Smooth muscle cell (in vitro differentiated cells): ENCODE results near the gene OR2A25. TPM values are rescaled to one million over a fixed set of nuclear protein-coding genes. Genes with fewer than 3 reads are reported as not detected.

Experiments
- DNase-seq: peaks from one replicate; lab custom pipeline; 2025; ENCODE audit not compliant: unreplicated experiment; lab: John Stamatoyannopoulos, UW
- H2AFZ ChIP-seq: fragments of 200-600 bp; sonication (generic); 2 replicates; pipeline ENCODE4 v1.6.0; 2016; ENCODE audit warnings: antibody characterized with exemption, low read depth, mild to moderate bottlenecking
- H3F3A ChIP-seq: fragments of 200-600 bp; sonication (generic); 2 replicates; pipeline ENCODE4 v1.6.0; 2017; ENCODE audit warnings: antibody characterized with exemption, low read depth
- H3K27ac ChIP-seq: fragments of 200-600 bp; sonication (generic); 2 replicates; pipeline ENCODE4 v1.5.1; 2016; ENCODE audit warnings: low read depth, mild to moderate bottlenecking
- H3K27me3 ChIP-seq: fragments of 200-600 bp; sonication (generic); 2 replicates; pipeline ENCODE4 v1.6.1; 2016; ENCODE audit warnings: low read depth, mild to moderate bottlenecking
- H3K36me3 ChIP-seq: fragments of 200-600 bp; sonication (generic); 2 replicates; pipeline ENCODE4 v1.5.1; 2016; ENCODE audit warnings: low read depth
- H3K4me1 ChIP-seq: fragments of 200-600 bp; sonication (generic); 2 replicates; pipeline ENCODE4 v1.5.1; 2016; ENCODE audit warnings: low read depth
- H3K4me2 ChIP-seq: fragments of 200-600 bp; sonication (generic); 2 replicates; pipeline ENCODE4 v1.6.0; 2016; ENCODE audit warnings: mild to moderate bottlenecking
- H3K4me3 ChIP-seq: fragments of 200-600 bp; sonication (generic); 2 replicates; pipeline ENCODE4 v1.5.1; 2016; ENCODE audit warnings: mild to moderate bottlenecking
- H3K79me2 ChIP-seq: fragments of 200-600 bp; sonication (generic); 2 replicates; pipeline ENCODE4 v1.6.0; 2016; ENCODE audit warnings: low read depth, mild to moderate bottlenecking
- H3K9ac ChIP-seq: fragments of 200-600 bp; sonication (generic); 2 replicates; pipeline ENCODE4 v1.6.0; 2016; ENCODE audit warnings: low read depth
- H3K9me3 ChIP-seq: fragments of 200-600 bp; sonication (generic); replicated peaks from 2 replicates; pipeline ENCODE4 v1.5.1; 2016; ENCODE audit warnings: low read depth
- H4K20me1 ChIP-seq: fragments of 200-600 bp; sonication (generic); 2 replicates; pipeline ENCODE4 v1.6.0; 2016; ENCODE audit warnings: low read depth
- WGBS: methylation state at CpG from one replicate; pipeline ENCODE4 v1.1.7; 2016; ENCODE audit warnings: low lambda C conversion rate; 5-methylcytosine and 5-hydroxymethylcytosine counted together
- polyA plus RNA-seq: library from polyadenylated mRNA; unstranded; fragments of >200 nt; fragmentation: Nextera tagmentation; extraction: Ambion mirVana; gene quantifications from 2 replicates; pipeline ENCODE4 v1.2.1, GENCODE V29; 2016
- total RNA-seq: library from RNA; depleted of rRNA; stranded (reverse); fragments of >200 nt; gene quantifications from 2 replicates; pipeline ENCODE4 v1.2.3, GENCODE V29; 2014
- TF ChIP-seq, protein P1 (sequence below): fragments of 200-600 bp; sonication (generic); IDR thresholded peaks from 2 replicates; pipeline ENCODE4 v1.5.1; 2017; ENCODE audit warnings: borderline replicate concordance, mild to moderate bottlenecking, antibody characterized with exemption; ENCODE audit not compliant: insufficient read depth, poor library complexity, severe bottlenecking

Gene OR2A25
- total and polyA plus RNA-seq, 2 experiments from 2014 or later: not detected

DNA sequence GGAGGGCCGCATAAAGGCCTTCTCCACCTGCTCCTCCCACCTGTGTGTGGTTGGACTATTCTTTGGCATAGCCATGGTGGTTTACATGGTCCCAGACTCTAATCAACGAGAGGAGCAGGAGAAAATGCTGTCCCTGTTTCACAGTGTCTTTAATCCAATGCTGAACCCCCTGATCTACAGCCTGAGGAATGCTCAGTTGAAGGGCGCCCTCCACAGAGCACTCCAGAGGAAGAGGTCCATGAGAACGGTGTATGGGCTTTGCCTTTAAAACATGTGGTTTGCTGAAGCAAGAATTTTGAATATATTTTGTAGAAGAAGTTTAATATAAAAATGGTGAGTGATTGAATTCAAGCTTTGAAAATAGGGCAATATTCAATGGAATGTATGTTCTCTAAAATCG is 40.7 kb downstream of the OR2A25 start:
- no peak overlapping the region for H3K4me3 ChIP-seq
- H3K27me3 ChIP-seq: peaks cover 5% of the 10 kb centered on the region
- no peak overlapping the region for H3K4me2 ChIP-seq
- 89% methylated on average over 5 of the region's 5 CpGs for WGBS
- no peak overlapping the region for H3K9ac ChIP-seq
- no peak overlapping the region for H3K27ac ChIP-seq
- no peaks in the 10 kb centered on the region for H3K36me3 ChIP-seq
- no peaks in the 10 kb centered on the region for H3F3A ChIP-seq
- H3K79me2 ChIP-seq: no peaks in the 10 kb centered on the region
- DNase-seq: no peak
- H3K9me3 ChIP-seq: no peaks in the 10 kb centered on the region
- H3K4me1 ChIP-seq: no peaks in the 10 kb centered on the region
- no peak overlapping the region for H2AFZ ChIP-seq
- TF ChIP-seq, protein P1, sequence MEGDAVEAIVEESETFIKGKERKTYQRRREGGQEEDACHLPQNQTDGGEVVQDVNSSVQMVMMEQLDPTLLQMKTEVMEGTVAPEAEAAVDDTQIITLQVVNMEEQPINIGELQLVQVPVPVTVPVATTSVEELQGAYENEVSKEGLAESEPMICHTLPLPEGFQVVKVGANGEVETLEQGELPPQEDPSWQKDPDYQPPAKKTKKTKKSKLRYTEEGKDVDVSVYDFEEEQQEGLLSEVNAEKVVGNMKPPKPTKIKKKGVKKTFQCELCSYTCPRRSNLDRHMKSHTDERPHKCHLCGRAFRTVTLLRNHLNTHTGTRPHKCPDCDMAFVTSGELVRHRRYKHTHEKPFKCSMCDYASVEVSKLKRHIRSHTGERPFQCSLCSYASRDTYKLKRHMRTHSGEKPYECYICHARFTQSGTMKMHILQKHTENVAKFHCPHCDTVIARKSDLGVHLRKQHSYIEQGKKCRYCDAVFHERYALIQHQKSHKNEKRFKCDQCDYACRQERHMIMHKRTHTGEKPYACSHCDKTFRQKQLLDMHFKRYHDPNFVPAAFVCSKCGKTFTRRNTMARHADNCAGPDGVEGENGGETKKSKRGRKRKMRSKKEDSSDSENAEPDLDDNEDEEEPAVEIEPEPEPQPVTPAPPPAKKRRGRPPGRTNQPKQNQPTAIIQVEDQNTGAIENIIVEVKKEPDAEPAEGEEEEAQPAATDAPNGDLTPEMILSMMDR: no peak
- H4K20me1 ChIP-seq: no peaks in the 10 kb centered on the region

DNA sequence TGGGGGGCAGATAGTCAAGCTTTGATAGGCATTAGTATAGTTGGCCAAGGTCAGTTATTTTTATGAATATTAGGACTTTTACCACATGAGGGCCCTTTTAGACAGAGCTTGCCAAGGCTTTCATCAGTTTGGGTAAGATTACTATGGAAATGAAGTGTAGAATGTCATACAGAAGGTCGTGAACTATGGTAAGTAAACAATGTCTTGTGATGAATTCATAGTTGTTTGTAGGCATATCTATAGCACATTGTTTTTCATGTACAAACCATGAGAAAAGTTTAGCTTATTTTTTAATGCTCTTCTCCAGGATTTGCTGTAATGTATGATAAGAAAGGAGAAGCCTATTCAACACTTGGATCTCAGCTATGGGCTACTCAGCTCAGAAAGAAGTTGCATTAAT is 44.0 kb downstream of the OR2A25 start:
- no peak for DNase-seq
- no peaks in the 10 kb centered on the region for H3K36me3 ChIP-seq
- H4K20me1 ChIP-seq: no peaks in the 10 kb centered on the region
- H3K27me3 ChIP-seq: peaks cover 7% of the 10 kb centered on the region
- H3K27ac ChIP-seq: no peak overlapping the region
- H3K9ac ChIP-seq: no peak overlapping the region
- no peaks in the 10 kb centered on the region for H3F3A ChIP-seq
- no peaks in the 10 kb centered on the region for H3K4me1 ChIP-seq
- H3K79me2 ChIP-seq: no peaks in the 10 kb centered on the region
- H3K4me2 ChIP-seq: no peak overlapping the region
- TF ChIP-seq, protein P1: no peak
- 59% methylated on average over 1 of the region's 1 CpG for WGBS
- no peak overlapping the region for H3K4me3 ChIP-seq
- H2AFZ ChIP-seq: no peak overlapping the region
- H3K9me3 ChIP-seq: no peaks in the 10 kb centered on the region

DNA sequence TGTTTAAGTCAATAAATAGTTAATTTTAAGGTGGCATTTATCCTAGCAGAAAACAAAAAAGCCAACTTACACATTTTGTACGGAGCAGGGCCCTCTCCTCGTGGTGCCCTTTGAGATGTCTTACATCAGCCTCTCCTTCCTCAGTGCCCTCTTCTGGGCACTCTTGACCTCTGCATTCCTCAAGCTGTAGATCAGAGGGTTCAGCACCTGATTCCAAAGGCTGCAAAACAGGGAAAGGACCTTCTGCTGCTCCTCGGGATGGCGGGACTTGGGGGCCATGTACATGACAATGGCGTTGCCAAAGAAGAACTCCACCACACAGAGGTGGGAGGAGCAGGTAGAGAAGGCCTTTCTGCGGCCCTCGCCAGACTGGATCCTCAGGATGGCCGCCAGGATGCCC is 48.7 kb downstream of the OR2A25 start:
- no peak overlapping the region for H3K4me3 ChIP-seq
- no peaks in the 10 kb centered on the region for H3K36me3 ChIP-seq
- no peaks in the 10 kb centered on the region for H4K20me1 ChIP-seq
- no peak overlapping the region for H2AFZ ChIP-seq
- no peaks in the 10 kb centered on the region for H3K79me2 ChIP-seq
- H3K9ac ChIP-seq: no peak overlapping the region
- TF ChIP-seq, protein P1: no peak
- no peak overlapping the region for H3K4me2 ChIP-seq
- no peak for DNase-seq
- 84% methylated on average over 8 of the region's 8 CpGs for WGBS
- H3K27me3 ChIP-seq: peaks cover 7% of the 10 kb centered on the region
- H3K9me3 ChIP-seq: no peaks in the 10 kb centered on the region
- no peaks in the 10 kb centered on the region for H3F3A ChIP-seq
- H3K27ac ChIP-seq: no peak overlapping the region
- H3K4me1 ChIP-seq: no peaks in the 10 kb centered on the region

DNA sequence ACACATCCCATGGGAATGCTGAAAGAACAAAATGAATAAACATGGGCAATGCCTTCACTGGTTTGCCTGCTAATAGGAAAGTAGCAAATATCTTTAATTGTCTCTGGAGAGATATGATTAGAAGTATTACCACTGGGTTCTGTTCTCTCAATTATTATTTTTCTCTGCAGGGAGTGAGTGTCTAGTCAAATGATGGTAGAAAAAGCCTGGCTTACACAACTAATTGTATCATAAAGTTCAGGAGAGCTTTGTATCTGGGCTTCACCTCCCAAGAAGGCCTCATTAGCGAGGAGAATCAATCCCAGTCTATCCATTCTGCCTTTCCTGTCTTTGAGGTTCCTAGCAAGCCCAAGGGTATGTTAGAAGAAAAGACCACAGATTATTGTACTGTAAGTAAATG is 53.3 kb downstream of the OR2A25 start, which contains the start of gene OR2A14:
Gene OR2A14 (plus strand): TSS at position 301 of the 400 bp plus-strand sequence. CDS start 5,937 bp downstream, outside the sequence.
- no peaks in the 10 kb centered on the region for H3K9me3 ChIP-seq
- H3K4me2 ChIP-seq: no peak within 1 kb of the TSS
- no peaks in the 10 kb centered on the region for H3F3A ChIP-seq
- H3K79me2 ChIP-seq: no peaks in the 10 kb centered on the region
- no peak within 1 kb of the TSS for H3K9ac ChIP-seq
- H3K27me3 ChIP-seq: no peaks in the 10 kb centered on the region
- no peaks in the 10 kb centered on the region for H4K20me1 ChIP-seq
- TF ChIP-seq, protein P1: no peak
- 96% methylated on average over 1 of the region's 1 CpG for WGBS
- no peak within 1 kb of the TSS for H2AFZ ChIP-seq
- no peaks in the 10 kb centered on the region for H3K4me1 ChIP-seq
- no peaks in the 10 kb centered on the region for H3K36me3 ChIP-seq
- no peak within 1 kb of the TSS for H3K27ac ChIP-seq
- H3K4me3 ChIP-seq: no peak within 1 kb of the TSS
- no peak for DNase-seq
